ENCODE measurements around the gene KRT2. TPM values are rescaled to one million over a fixed set of nuclear protein-coding genes. Genes with fewer than 3 reads are reported as not detected.

The KRT2 gene
- polyA plus RNA-seq, 2 donors = 0.09 to 0.12 TPM

DNA sequence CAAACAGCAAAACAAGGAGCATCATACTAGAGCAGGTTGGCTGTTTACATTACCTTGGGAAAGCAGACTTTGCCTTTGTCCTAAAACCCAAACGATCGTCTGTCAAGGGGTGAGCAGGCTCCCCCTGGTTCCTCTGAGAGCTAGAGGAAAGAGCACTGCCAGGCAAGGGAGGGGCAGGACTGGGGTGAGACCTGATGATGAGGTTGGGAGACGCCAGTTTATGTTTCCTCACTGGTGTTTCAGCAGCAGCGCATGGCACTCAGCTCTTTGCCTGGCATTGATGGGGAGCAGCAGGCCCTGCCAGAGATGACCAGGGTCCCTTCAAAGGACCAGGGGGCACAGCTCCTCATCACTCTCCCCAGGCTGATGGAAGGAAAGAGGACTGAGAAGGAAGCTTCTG lies 7.9 kb upstream of the KRT2 start:
- no peaks in the 10 kb centered on the region for H3K27me3 ChIP-seq (ENCODE audit: control insufficient read depth in 1 of 2, insufficient read depth in 2 of 2, low read length in 2 of 2)
- WGBS, 2 donors = 67 to 73% methylated on average over 4 of the region's 4 CpGs
- no peak overlapping the region for H3K27ac ChIP-seq (ENCODE audit: low read depth in 2 of 2, low read length in 1 of 2)
- peaks cover 0 to 17% of the 10 kb centered on the region in 2 donors for H3K4me1 ChIP-seq (ENCODE audit: control insufficient read depth in 2 of 2, insufficient read depth in 2 of 2, low read length in 1 of 2)
- no peak overlapping the region for H3K4me3 ChIP-seq (ENCODE audit: low read depth in 1 of 2, low read length in 2 of 2)
- no peaks in the 10 kb centered on the region for H3K36me3 ChIP-seq (ENCODE audit: control insufficient read depth in 2 of 2, insufficient read depth in 2 of 2, low read length in 1 of 2)
- no peaks in the 10 kb centered on the region for H3K9me3 ChIP-seq (ENCODE audit: control insufficient read depth in 2 of 2, insufficient read depth in 1 of 2, low read depth in 1 of 2, low read length in 1 of 2)

DNA sequence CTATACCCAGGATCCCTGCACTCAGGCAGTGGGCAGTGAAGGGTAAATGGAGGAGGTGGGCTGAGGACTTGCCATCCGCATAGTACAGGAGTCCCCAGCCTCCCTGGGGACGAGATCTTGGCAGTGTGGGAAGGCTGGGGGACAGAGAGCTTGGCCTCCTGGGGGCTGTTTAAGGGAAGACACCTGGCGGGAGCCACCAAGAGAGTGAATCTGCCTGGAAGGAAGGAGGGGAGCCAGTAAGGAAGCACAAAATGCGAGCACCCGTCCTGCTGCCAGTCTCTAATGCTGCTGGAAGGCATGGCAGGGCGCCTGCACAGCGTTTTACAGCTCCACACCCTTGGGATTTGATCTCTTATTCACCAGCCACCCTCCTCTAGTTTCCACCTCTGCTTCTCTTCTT lies 7.4 kb upstream of the KRT2 start:
- WGBS, 2 donors = 47 to 48% methylated on average over 7 of the region's 7 CpGs
- no peak overlapping the region for H3K27ac ChIP-seq (ENCODE audit: low read depth in 2 of 2, low read length in 1 of 2)
- no peaks in the 10 kb centered on the region for H3K9me3 ChIP-seq (ENCODE audit: control insufficient read depth in 2 of 2, insufficient read depth in 1 of 2, low read depth in 1 of 2, low read length in 1 of 2)
- peaks cover 0 to 17% of the 10 kb centered on the region in 2 donors for H3K4me1 ChIP-seq (ENCODE audit: control insufficient read depth in 2 of 2, insufficient read depth in 2 of 2, low read length in 1 of 2)
- H3K4me3 ChIP-seq (ENCODE audit: low read depth in 1 of 2, low read length in 2 of 2) = no peak overlapping the region
- no peaks in the 10 kb centered on the region for H3K27me3 ChIP-seq (ENCODE audit: control insufficient read depth in 1 of 2, insufficient read depth in 2 of 2, low read length in 2 of 2)
- no peaks in the 10 kb centered on the region for H3K36me3 ChIP-seq (ENCODE audit: control insufficient read depth in 2 of 2, insufficient read depth in 2 of 2, low read length in 1 of 2)

DNA sequence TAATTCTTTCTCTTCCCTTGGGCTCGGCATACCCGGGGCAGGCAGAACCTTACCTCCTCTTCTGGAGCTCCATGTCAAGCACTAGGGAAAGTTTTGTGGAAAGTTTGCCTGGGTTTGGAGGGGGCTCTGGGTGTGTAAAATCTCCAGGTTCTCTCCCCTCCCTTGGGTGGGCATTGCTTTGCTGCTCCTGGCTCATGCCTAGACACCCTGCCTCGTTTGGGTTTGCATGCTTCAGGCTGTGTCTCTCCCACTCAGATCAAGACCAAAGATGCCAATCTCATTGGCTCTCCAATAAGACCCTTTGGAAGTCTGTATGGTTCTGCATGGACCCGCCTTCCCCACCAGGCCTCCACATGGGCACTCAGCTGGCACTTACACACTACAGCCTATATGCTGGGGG lies 6.2 kb upstream of the KRT2 start:
- 73 to 79% methylated on average over 4 of the region's 4 CpGs for WGBS, 2 donors
- peaks cover 0 to 17% of the 10 kb centered on the region in 2 donors for H3K4me1 ChIP-seq (ENCODE audit: control insufficient read depth in 2 of 2, insufficient read depth in 2 of 2, low read length in 1 of 2)
- no peak overlapping the region for H3K4me3 ChIP-seq (ENCODE audit: low read depth in 1 of 2, low read length in 2 of 2)
- no peaks in the 10 kb centered on the region for H3K27me3 ChIP-seq (ENCODE audit: control insufficient read depth in 1 of 2, insufficient read depth in 2 of 2, low read length in 2 of 2)
- no peaks in the 10 kb centered on the region for H3K9me3 ChIP-seq (ENCODE audit: control insufficient read depth in 2 of 2, insufficient read depth in 1 of 2, low read depth in 1 of 2, low read length in 1 of 2)
- H3K36me3 ChIP-seq (ENCODE audit: control insufficient read depth in 2 of 2, insufficient read depth in 2 of 2, low read length in 1 of 2) = no peaks in the 10 kb centered on the region
- H3K27ac ChIP-seq (ENCODE audit: low read depth in 2 of 2, low read length in 1 of 2) = no peak overlapping the region

DNA sequence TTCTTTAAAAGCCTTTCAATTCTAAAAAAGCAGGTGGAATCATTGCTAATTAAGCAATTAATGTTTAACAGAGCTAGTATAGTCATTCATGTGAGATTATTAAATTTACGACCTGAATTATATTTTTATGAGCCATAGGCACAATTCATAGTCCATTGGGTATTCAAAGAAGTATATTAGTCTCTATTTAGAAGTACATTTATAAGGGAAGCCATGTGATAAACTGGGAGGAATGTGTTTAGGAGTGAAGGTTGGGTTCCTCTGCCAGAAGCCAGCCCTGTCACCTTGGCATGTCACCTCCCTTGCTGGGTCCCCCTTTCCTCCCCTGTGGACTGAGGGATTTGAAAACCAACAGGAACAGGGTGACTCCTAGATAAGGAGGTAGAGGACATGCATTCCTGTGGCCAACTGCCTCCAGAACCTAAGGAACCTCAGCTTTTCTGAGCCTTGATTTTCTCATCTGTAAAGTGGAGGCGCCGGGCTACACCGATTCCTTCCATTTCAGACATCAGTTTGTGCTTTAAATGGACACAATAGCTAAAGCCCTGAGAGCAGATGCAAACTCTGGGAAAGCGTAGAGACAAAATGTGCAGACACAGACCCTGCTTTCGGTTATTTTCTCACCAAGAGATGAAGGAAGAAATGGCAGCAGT lies 5.4 kb upstream of the KRT2 start:
- Histone ChIP-seq H3K4me1 (ENCODE audit: control insufficient read depth in 2 of 2, insufficient read depth in 2 of 2, low read length in 1 of 2) (peaks cover 0 to 17% of the 10 kb centered on the region in 2 donors), H3K4me3 (ENCODE audit: low read depth in 1 of 2, low read length in 2 of 2) (no peak overlapping the region), H3K27ac (ENCODE audit: low read depth in 2 of 2, low read length in 1 of 2) (no peak overlapping the region), H3K27me3 (ENCODE audit: control insufficient read depth in 1 of 2, insufficient read depth in 2 of 2, low read length in 2 of 2) (no peaks in the 10 kb centered on the region), H3K36me3 (ENCODE audit: control insufficient read depth in 2 of 2, insufficient read depth in 2 of 2, low read length in 1 of 2) (no peaks in the 10 kb centered on the region), H3K9me3 (ENCODE audit: control insufficient read depth in 2 of 2, insufficient read depth in 1 of 2, low read depth in 1 of 2, low read length in 1 of 2) (no peaks in the 10 kb centered on the region)
- 74 to 93% methylated on average over 6 of the region's 6 CpGs for WGBS, 2 donors

DNA sequence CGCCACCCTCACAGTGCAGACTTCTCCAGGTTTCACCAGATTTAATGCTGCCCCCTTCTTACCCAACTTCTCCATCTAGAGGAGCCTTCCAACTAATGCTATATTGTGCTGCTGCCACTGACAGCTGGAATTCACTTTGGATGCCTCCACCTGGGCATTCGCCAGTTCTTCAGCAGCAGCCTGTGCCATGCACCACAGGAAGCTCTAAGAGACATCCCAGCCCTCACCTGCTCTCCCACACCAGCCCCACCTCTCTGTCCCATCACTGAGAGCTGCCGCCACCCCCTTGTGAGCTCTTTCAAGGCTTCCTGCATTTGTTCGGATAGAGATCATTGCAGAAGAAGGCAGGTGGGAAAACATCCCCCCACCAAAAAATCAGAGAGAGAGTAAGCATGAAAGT lies 4.6 kb upstream of the KRT2 start:
- Histone ChIP-seq H3K4me3 (ENCODE audit: low read depth in 1 of 2, low read length in 2 of 2) (no peak overlapping the region), H3K27me3 (ENCODE audit: control insufficient read depth in 1 of 2, insufficient read depth in 2 of 2, low read length in 2 of 2) (no peaks in the 10 kb centered on the region), H3K36me3 (ENCODE audit: control insufficient read depth in 2 of 2, insufficient read depth in 2 of 2, low read length in 1 of 2) (no peaks in the 10 kb centered on the region), H3K27ac (ENCODE audit: low read depth in 2 of 2, low read length in 1 of 2) (no peak overlapping the region), H3K9me3 (ENCODE audit: control insufficient read depth in 2 of 2, insufficient read depth in 1 of 2, low read depth in 1 of 2, low read length in 1 of 2) (no peaks in the 10 kb centered on the region), H3K4me1 (ENCODE audit: control insufficient read depth in 2 of 2, insufficient read depth in 2 of 2, low read length in 1 of 2) (peaks cover 0 to 17% of the 10 kb centered on the region in 2 donors)
- WGBS, 2 donors = 69 to 70% methylated on average over 4 of the region's 4 CpGs

DNA sequence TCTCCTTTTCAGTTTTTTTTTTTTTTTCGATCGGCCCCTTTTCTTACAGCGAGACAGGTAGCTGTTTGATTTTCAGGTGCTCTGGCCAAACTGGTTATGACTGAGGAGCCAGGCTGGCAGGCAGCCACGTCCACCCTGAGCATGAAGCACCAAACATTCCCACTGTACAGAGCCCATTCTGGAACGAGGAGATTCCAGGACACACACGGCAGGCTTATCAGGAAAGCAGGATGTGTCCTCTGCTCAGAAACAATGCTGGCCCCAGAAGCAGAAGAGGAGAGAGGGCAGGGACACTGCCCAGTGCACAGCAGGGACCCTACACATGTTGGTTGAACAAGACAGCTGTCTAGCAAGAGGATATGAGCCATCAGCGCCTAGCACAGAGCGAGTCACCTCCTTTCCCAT lies 3.7 kb upstream of the KRT2 start:
- WGBS, 2 donors = 40 to 42% methylated on average over 8 of the region's 8 CpGs
- Histone ChIP-seq H3K27ac (ENCODE audit: low read depth in 2 of 2, low read length in 1 of 2) (no peak overlapping the region), H3K4me1 (ENCODE audit: control insufficient read depth in 2 of 2, insufficient read depth in 2 of 2, low read length in 1 of 2) (peaks cover 0 to 17% of the 10 kb centered on the region in 2 donors), H3K36me3 (ENCODE audit: control insufficient read depth in 2 of 2, insufficient read depth in 2 of 2, low read length in 1 of 2) (no peaks in the 10 kb centered on the region), H3K9me3 (ENCODE audit: control insufficient read depth in 2 of 2, insufficient read depth in 1 of 2, low read depth in 1 of 2, low read length in 1 of 2) (no peaks in the 10 kb centered on the region), H3K4me3 (ENCODE audit: low read depth in 1 of 2, low read length in 2 of 2) (no peak overlapping the region), H3K27me3 (ENCODE audit: control insufficient read depth in 1 of 2, insufficient read depth in 2 of 2, low read length in 2 of 2) (no peaks in the 10 kb centered on the region)

DNA sequence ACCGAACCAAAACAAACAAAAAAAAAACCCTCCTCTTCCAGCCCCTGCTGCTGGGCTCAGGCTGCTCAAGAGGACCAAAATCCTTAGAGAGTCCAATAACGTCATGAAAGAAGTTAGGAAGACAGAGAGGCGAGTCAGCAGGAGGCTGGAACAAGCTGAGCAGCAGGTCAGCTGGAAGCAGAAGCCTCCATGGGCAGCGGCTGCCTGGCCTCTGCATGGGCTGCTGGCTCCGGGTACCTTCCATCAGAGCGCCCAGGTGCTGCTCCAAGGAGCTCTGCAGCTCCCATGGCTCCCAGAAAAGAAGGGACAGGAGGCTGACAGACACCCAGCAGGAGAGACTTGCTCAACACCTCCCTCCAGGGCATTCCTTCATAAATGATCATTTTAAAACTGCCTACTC lies 3.2 kb upstream of the KRT2 start:
- Histone ChIP-seq H3K27ac (ENCODE audit: low read depth in 2 of 2, low read length in 1 of 2) (no peak overlapping the region), H3K4me3 (ENCODE audit: low read depth in 1 of 2, low read length in 2 of 2) (no peak overlapping the region), H3K27me3 (ENCODE audit: control insufficient read depth in 1 of 2, insufficient read depth in 2 of 2, low read length in 2 of 2) (no peaks in the 10 kb centered on the region), H3K9me3 (ENCODE audit: control insufficient read depth in 2 of 2, insufficient read depth in 1 of 2, low read depth in 1 of 2, low read length in 1 of 2) (no peaks in the 10 kb centered on the region), H3K4me1 (ENCODE audit: control insufficient read depth in 2 of 2, insufficient read depth in 2 of 2, low read length in 1 of 2) (peaks cover 3 to 17% of the 10 kb centered on the region in 2 donors), H3K36me3 (ENCODE audit: control insufficient read depth in 2 of 2, insufficient read depth in 2 of 2, low read length in 1 of 2) (no peaks in the 10 kb centered on the region)
- 33 to 46% methylated on average over 6 of the region's 6 CpGs for WGBS, 2 donors

DNA sequence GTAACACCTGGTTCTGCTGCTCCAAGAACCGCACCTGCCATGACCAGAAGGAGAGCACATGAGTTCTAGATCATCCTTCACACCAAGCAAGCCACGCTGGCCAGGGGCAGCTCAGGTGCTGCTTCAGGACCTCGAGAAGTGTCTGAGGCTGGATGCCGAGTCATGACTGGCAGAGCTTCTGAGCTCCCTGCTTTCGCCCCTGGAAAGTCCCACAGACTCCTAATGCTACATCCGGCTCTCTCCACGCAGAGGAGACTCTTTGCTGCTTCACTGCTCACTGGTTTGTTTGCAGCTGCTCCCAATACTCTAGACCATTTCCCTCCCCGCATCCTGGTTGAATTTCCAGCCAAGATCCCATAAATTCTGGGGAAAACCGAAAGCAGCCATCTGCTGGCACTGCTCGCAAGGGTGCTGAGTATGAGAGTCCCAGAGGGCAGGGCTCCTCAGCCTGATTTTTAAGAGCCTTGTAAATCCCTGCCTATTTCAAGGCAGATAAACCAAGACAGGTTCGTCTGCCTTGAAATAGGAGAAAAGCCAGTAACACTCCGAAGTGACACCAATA lies 1.4 kb downstream of the KRT2 start:
- Histone ChIP-seq H3K27me3 (ENCODE audit: control insufficient read depth in 1 of 2, insufficient read depth in 2 of 2, low read length in 2 of 2) (no peaks in the 10 kb centered on the region), H3K4me3 (ENCODE audit: low read depth in 1 of 2, low read length in 2 of 2) (no peak overlapping the region), H3K9me3 (ENCODE audit: control insufficient read depth in 2 of 2, insufficient read depth in 1 of 2, low read depth in 1 of 2, low read length in 1 of 2) (no peaks in the 10 kb centered on the region), H3K4me1 (ENCODE audit: control insufficient read depth in 2 of 2, insufficient read depth in 2 of 2, low read length in 1 of 2) (peaks cover 4 to 5% of the 10 kb centered on the region in 2 donors), H3K36me3 (ENCODE audit: control insufficient read depth in 2 of 2, insufficient read depth in 2 of 2, low read length in 1 of 2) (no peaks in the 10 kb centered on the region), H3K27ac (ENCODE audit: low read depth in 2 of 2, low read length in 1 of 2) (no peak overlapping the region)
- 46 to 50% methylated on average over 12 of the region's 12 CpGs for WGBS, 2 donors

DNA sequence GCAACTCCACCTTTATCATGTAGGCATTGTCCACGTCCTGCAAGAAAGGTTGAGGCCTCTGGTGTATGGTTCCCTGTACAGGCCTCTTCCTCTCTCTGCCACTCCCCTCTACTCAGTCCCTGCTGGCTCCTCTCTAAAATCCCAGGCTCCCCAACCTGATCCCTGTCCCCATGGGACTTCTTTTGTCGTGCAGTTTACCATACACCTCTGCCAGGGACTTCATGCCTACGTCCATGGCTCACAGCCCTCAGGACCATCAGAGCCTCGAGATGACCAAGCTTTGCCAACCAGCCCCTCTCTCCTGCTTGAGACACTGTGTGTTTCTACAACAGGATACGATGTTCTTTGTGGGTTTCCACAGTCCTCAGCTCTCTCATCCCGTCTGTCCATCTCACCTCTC lies 2.9 kb downstream of the KRT2 start:
- 71 to 83% methylated on average over 6 of the region's 6 CpGs for WGBS, 2 donors
- H3K9me3 ChIP-seq (ENCODE audit: control insufficient read depth in 2 of 2, insufficient read depth in 1 of 2, low read depth in 1 of 2, low read length in 1 of 2) = no peaks in the 10 kb centered on the region

DNA sequence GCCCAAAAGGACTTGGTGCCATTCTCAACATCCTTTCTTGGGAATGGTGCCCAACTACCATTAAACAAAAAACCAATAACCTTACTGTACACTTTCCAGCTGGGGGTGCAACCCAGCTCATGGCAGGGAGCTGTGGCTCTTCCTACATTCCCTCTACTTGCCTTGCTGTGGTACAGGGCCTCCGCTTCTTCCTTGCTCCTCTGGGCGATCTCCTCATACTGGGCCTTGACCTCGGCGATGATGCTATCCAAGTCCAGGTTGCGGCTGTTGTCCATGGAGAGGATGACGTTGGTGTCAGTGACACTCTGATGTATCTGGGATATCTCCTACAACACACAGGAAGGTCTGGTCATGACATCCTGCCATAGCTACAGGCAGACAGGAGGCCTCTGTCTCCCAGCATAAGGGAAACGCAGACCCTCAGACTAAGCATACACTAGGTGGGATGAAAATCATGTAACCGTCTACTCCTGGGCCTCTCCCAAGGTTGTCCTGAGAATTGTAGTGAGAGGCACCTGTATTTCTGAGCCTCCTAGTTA lies 3.9 kb downstream of the KRT2 start:
- WGBS, 2 donors = 94 to 96% methylated on average over 8 of the region's 8 CpGs
- Histone ChIP-seq H3K27ac (ENCODE audit: low read depth in 2 of 2, low read length in 1 of 2) (no peak overlapping the region), H3K4me1 (ENCODE audit: control insufficient read depth in 2 of 2, insufficient read depth in 2 of 2, low read length in 1 of 2) (peaks cover 5 to 6% of the 10 kb centered on the region in 2 donors), H3K9me3 (ENCODE audit: control insufficient read depth in 2 of 2, insufficient read depth in 1 of 2, low read depth in 1 of 2, low read length in 1 of 2) (no peaks in the 10 kb centered on the region), H3K27me3 (ENCODE audit: control insufficient read depth in 1 of 2, insufficient read depth in 2 of 2, low read length in 2 of 2) (no peaks in the 10 kb centered on the region), H3K36me3 (ENCODE audit: control insufficient read depth in 2 of 2, insufficient read depth in 2 of 2, low read length in 1 of 2) (no peaks in the 10 kb centered on the region), H3K4me3 (ENCODE audit: low read depth in 1 of 2, low read length in 2 of 2) (no peak overlapping the region)

More for the DNA sequence above, 2.9 kb downstream of the KRT2 start:
- no peaks in the 10 kb centered on the region for H3K27me3 ChIP-seq (ENCODE audit: control insufficient read depth in 1 of 2, insufficient read depth in 2 of 2, low read length in 2 of 2)
- H3K4me3 ChIP-seq (ENCODE audit: low read depth in 1 of 2, low read length in 2 of 2) = no peak overlapping the region
- no peaks in the 10 kb centered on the region for H3K36me3 ChIP-seq (ENCODE audit: control insufficient read depth in 2 of 2, insufficient read depth in 2 of 2, low read length in 1 of 2)
- H3K27ac ChIP-seq (ENCODE audit: low read depth in 2 of 2, low read length in 1 of 2) = no peak overlapping the region
- H3K4me1 ChIP-seq (ENCODE audit: control insufficient read depth in 2 of 2, insufficient read depth in 2 of 2, low read length in 1 of 2) = peaks cover 5 to 6% of the 10 kb centered on the region in 2 donors
